AG09319 (cell line): ENCODE data around the gene CEMIP2.

Source experiments
- DNase-seq: peaks from one replicate; pipeline ENCODE4 v3.0.0-alpha.2; 2010; ENCODE audit warnings: low read depth; ENCODE audit errors: extremely low read depth
- CTCF ChIP-seq: IDR thresholded peaks from 2 replicates; pipeline ENCODE4 v1.5.1; 2011; ENCODE audit warnings: low read depth, mild to moderate bottlenecking, inconsistent platforms, low read length, moderate library complexity

The CEMIP2 gene

GRCh38 chr9:71637375-71637774 lies 130.9 kb downstream of the CEMIP2 start:
- TF ChIP-seq CTCF = no peak

GRCh38 chr9:71636143-71636839 lies 132.0 kb downstream of the CEMIP2 start:
- DNase-seq = no peak
- no peak for TF ChIP-seq CTCF

More at GRCh38 chr9:71637375-71637774, 130.9 kb downstream of the CEMIP2 start:
- no peak for DNase-seq

- TF ChIP-seq CTCF = no peak; the same call in none of the 2 replicates
- no peak for DNase-seq
These were observed 133.6 kb downstream of the CEMIP2 start for GRCh38 chr9:71634752-71635151.
